Cardiac fibroblast (primary cell): ENCODE data around the gene PDE1C.

ENCODE experiments used
- DNase-seq, 2 donors: peaks; one replicate each; pipeline versions ENCODE4 v3.0.0 to v3.0.0-alpha.2; 2010; ENCODE audit warnings: low read depth in 2 of 2
- H3K4me3 ChIP-seq, 2 donors: replicated peaks in 1 of 2; 1 replicate in 1 of 2; 2 replicates in 1 of 2; pipeline ENCODE4 v1.5.1; 2011; ENCODE audit warnings: low read depth in 2 of 2, low read length in 2 of 2, mild to moderate bottlenecking in 2 of 2, moderate library complexity in 1 of 2
- CTCF ChIP-seq: IDR thresholded peaks from one replicate; pipeline ENCODE4 v1.5.1; 2011; ENCODE audit warnings: low read depth, mild to moderate bottlenecking, low read length, inconsistent platforms

The PDE1C gene

GRCh38 chr7:31816810-31817209 is 253.4 kb downstream of the PDE1C start:
- no peak for DNase-seq
- TF ChIP-seq CTCF, result no peak
- no peak overlapping the region for H3K4me3 ChIP-seq

GRCh38 chr7:31815796-31816195 is 254.4 kb downstream of the PDE1C start:
- no peak for TF ChIP-seq CTCF
- DNase-seq, result peak in 1 of 2 donors; percentile 27

GRCh38 chr7:31814187-31814586 is 256.0 kb downstream of the PDE1C start:
- peak; percentile 16 for TF ChIP-seq CTCF
- peak; percentile 25 to 31 for DNase-seq
- no peak overlapping the region for H3K4me3 ChIP-seq

More at GRCh38 chr7:31815796-31816195, 254.4 kb downstream of the PDE1C start:
- H3K4me3 ChIP-seq, result no peak overlapping the region

GRCh38 chr7:31811650-31812461 is 258.4 kb downstream of the PDE1C start:
- peak; percentile 23 to 71 for DNase-seq
- no peak for TF ChIP-seq CTCF
- H3K4me3 ChIP-seq, result no peak overlapping the region

GRCh38 chr7:31805209-31805818 is 264.9 kb downstream of the PDE1C start:
- TF ChIP-seq CTCF, result no peak
- H3K4me3 ChIP-seq, result no peak overlapping the region

GRCh38 chr7:31796375-31796774 is 273.8 kb downstream of the PDE1C start:
- no peak for DNase-seq
- no peak for TF ChIP-seq CTCF

More at GRCh38 chr7:31805209-31805818, 264.9 kb downstream of the PDE1C start:
- DNase-seq, result no peak

More at GRCh38 chr7:31796375-31796774, 273.8 kb downstream of the PDE1C start:
- H3K4me3 ChIP-seq, result no peak overlapping the region
